HG03159 (cell line): ENCODE measurements around the gene ZNF3.
A peak's percentile ranks its signal among the peaks of the same experiment; 100 is the strongest.

Experiments used
- ATAC-seq: cut with Tn5 transposase; IDR thresholded peaks from one replicate; pipeline ENCODE4 v1.9.1; 2021; ENCODE audit warnings: mild to moderate bottlenecking, moderate library complexity; ENCODE audit not compliant: unreplicated experiment

The ZNF3 gene

DNA sequence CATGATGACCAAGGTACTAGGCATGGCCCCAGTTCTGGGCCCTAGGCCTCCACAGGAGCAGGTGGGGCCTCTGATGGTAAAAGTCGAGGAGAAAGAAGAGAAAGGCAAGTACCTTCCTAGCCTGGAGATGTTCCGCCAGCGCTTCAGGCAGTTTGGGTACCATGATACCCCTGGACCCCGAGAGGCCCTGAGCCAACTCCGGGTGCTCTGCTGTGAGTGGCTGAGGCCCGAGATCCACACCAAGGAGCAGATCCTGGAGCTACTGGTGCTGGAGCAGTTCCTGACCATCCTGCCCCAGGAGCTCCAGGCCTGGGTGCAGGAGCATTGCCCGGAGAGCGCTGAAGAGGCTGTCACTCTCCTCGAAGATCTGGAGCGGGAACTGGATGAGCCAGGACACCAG lies 24.5 kb downstream of the ZNF3 start:
- ATAC-seq, result no peak

DNA sequence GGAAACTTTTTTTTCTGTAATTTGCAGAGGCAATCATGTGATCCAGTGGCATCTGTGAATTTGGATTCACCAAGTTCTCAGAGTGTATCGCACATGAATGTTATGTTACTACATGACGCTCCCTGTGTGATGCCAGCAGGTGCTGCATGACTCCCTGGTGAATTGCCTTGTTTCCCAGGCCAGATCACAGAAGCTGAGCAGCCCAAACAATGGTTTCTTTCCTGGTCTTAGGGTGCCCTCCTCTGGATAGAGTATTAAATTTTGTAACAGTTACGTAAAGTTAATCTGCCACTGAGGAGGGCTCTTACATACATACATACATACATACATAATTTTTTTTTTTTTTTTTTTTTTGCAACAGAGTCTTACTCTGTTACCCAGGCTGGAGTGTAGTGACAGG lies 28.3 kb downstream of the ZNF3 start:
- no peak for ATAC-seq

DNA sequence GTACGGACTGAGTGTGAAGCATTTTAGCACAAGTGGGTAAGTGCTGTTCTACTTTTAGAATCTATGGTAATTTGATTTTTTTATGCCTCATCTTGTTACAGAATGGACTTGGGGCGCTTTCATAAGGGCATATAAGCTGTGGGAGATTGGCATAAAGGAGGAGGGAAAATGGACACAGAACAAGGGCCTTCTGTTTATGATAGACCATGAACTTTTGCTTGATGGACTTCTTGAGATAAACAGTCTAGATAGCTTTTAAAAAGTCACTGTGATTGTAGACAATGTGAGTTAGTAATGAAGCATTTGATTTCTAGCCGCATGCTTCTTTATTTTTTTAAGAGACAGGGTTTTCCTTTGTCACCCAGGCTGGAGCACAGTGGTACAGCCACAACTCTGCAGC lies 29.9 kb downstream of the ZNF3 start:
- no peak for ATAC-seq

DNA sequence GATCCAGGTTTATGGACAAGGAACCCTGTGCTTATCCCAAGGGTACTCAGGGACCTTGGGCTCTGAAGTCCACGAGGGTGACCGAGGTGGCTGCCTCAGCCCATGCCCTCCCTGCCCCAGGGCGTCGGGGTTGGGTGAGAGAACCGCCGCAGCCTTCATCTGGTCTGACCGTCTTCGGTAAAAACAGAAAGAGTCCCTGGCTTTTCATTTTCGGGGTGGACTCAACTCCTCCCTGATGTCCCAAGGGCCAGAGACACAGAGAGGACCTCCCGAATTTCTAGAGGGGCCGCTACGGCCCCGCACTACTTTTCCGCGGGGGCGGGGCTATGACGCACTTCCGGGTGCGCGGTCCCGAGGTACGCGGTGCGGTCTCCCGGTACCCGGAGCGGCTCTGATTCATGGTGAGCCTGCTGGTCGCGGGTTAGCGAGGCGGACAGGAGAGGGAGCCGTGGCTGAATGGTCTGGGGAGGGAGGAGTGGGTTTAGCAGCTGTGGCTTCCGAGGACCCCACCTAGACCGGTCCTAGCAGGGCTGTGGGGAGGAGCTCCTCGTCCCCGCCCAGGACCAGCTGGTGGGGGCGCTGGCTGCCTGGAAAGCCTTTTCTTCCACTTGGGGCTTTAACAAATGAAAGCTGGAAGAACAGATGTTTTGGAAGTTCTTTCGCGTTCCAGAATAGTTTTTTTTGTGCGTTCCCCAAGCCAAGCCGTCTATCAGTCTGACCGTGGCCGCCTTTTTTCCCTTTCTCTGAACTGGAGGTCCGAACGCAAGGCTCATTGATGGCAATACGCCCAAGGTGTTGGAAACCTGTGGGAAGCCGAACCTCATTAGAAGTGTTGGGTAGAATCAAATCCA lies 31.9 kb downstream of the ZNF3 start, which contains the start of gene ZSCAN21:
Gene ZSCAN21, plus strand, starts transcription at position 334 of the 851 bp plus-strand sequence. CDS start 7,233 bp downstream, outside the sequence.
- ATAC-seq, result peak; percentile 88

DNA sequence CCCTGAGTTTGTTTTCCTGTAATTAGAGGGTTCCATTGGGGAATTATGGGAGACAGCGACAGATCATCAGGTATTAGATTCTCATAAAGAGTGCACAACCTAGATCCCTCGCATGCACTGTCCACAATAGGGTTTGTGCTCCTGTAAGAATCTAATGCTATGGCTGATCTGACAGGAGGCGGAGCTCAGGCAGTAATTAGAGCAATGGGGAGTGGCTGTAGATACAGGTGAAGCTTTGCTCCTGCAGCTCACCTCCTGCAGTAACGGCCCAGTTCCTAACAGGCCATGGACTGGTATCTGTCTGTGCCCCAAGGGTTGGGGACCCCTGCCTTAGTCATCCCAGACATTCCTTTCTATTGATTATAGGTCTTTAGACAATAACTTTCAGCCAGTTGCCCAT lies 32.8 kb downstream of the ZNF3 start:
- no peak for ATAC-seq

DNA sequence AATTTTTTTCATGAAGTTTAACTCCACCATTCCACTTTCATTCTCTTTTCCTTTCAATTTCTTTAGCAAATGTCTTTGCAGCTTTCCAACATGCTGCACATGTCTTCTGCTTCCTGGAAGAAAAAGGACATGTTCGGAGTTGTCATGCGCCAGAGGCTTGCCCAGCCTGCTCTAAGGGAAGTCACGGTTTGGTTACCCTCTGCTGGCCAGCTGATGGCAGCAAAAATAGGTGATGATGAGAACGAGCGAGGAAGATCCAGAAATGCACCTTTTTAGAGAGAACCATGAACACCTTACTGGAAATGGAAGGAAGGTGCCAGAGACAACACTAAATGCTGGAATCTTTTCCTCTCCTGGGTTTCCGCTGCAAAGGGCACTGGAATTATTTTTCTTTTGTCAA lies 36.8 kb downstream of the ZNF3 start:
- ATAC-seq, result no peak

DNA sequence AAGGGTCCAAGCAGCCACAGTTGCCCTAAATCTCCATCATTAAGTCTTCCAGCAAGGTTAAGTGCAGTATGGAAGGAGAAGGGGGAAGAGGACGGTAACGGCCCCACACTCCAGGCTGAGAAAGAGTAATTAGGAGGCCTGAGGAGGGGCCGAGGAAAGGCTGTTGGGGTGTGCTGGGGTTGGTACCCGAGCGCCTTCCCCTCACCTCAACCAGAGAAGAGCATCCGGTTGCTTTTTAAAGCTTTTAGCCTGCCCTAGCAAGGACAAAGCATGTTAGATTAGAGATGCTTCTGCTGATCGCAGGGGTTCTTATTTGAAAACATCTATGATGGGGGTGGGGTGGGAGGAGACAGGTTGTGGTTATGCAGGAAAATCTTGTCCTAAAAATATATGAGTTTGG lies 40.9 kb downstream of the ZNF3 start:
- ATAC-seq, result no peak

DNA sequence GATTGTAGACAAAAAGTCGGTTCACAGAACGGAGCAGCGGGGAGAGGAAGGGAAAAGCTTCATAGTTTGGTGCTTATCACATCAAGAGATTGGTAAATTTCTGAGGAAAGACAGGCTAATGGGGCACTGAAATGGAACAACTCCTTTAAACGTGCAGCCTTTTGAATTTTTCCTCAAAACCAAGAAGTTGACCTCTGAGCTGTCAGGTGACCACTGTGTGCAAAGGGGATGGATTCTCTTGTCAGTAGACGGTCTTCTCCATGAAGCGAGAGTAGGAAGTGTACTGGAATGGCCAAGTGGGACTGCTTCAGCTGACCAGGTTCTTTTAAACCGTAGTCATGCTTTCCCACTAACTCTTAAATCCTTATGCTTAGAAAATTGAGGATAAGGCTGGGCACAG lies 43.2 kb downstream of the ZNF3 start:
- no peak for ATAC-seq

DNA sequence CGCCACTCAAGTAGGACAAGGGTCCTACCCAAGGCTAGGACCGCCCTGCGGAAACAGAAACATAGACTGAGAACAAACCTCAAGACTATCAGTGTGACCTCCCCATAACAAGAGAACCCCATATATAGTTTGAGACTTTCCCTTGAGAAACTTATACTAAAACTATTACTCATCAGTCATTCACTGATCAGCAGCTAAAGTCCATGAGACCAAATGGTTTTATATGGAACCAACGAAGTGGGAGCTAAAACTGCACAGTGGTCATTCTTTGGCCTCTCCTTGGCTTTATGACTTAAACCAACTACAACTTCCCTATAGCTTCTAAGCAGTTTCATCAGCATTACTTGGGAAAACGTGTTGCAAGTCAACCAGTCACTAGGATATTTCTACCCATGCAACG lies 45.6 kb downstream of the ZNF3 start:
- ATAC-seq, result no peak

DNA sequence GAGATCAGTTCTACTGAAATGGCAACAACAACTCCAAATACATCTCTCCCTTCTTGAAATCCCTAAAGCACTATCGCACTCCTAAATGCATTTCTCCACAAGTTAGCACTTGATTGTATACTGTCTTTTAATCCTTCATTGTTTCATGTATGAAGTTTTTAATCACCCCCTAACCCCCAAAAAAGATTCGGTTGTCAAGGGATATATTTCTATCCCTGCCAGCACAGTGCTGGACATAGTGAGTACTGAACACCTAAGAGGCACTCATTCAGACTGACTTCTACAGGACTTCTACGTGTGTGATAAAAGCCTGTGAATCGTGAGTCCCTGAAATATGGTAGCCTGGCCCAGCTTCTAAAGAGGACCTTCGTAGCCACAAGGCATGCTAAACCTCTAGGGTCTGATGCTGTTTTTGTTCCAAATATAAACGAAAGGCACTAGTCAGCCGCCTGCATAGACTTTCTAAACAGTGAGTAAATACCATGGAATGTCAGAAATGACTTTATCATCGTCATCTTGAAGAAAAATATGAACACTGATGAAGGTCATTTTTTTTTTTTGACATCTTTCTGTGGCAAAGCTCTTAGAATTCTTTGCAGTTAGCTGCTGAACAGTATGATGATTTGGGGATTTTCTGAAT lies 46.5 kb downstream of the ZNF3 start:
- no peak for ATAC-seq

DNA sequence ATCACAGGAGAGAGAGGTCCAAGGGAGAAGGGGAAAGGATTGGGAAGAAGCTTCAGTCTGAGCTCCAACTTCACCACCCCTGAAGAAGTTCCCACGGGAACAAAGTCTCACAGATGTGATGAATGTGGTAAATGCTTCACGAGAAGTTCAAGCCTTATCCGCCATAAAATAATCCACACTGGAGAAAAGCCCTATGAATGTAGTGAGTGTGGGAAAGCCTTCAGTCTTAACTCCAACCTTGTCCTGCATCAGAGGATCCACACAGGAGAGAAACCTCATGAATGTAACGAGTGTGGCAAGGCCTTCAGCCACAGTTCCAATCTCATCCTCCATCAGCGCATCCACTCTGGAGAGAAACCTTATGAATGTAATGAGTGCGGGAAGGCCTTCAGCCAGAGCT lies 48.0 kb downstream of the ZNF3 start:
- ATAC-seq, result no peak

DNA sequence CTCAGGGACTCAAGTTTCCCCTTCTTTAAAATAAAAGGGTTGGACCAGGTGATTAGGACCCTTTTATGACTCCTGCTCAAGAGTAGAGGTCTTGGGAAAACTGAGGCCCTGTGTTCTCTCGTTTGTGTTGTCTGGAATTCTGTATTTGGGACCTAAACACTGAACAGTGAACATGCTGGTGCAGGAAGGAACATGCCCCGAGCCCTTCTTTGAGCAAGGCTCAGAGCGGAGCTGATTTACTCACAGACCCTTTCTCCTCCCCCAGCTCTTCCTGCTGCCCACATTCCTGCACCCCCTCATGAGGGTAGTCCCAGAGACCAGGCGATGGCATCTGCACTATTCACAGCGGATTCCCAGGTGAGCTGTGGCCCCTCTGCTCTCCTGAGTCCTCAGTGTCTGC lies 51.9 kb downstream of the ZNF3 start:
- ATAC-seq, result no peak

DNA sequence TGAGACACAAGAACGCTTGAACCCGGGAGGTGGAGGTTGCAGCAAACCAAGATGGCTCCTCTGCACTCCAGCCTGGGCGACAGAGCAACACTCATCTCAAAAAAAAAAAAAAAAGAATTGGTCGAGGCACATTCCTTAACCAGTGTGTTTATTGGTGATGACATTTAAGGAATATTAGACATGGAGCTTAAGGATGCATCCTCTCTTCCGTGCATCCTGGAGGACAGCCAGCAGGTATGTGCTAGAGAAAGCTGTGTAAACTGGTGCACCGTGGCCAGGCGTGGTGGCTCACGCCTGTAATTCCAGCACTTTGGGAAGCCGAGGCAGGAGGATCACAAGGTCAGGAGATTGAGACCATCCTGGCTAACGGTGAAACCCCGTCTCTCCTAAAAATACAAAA lies 54.3 kb downstream of the ZNF3 start:
- no peak for ATAC-seq

DNA sequence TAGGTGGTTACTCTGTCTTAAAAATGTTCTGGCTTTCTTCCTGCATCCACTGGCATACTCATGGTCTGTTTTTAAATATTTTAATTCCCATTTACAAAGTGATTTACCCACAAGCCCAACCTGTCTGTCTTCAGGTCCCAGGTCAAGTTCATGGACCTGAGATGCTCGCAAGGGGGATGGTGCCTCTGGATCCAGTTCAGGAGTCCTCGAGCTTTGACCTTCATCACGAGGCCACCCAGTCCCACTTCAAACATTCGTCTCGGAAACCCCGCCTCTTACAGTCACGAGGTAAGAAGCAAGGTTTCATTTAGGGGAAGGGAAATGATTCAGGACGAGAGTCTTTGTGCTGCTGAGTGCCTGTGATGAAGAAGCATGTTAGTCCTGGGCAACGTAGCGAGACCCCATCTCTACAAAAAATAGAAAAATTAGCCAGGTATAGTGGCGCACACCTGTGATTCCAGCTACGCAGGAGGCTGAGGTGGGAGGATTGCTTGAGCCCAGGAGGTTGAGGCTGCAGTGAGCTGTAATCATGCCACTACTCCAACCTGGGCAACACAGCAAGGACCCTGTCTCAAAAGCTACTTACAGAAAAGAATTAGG lies 57.4 kb downstream of the ZNF3 start:
- ATAC-seq, result no peak

DNA sequence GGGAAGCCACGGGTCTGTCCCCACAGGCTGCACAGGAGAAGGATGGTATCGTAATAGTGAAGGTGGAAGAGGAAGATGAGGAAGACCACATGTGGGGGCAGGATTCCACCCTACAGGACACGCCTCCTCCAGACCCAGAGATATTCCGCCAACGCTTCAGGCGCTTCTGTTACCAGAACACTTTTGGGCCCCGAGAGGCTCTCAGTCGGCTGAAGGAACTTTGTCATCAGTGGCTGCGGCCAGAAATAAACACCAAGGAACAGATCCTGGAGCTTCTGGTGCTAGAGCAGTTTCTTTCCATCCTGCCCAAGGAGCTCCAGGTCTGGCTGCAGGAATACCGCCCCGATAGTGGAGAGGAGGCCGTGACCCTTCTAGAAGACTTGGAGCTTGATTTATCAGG lies 58.0 kb downstream of the ZNF3 start:
- no peak for ATAC-seq

DNA sequence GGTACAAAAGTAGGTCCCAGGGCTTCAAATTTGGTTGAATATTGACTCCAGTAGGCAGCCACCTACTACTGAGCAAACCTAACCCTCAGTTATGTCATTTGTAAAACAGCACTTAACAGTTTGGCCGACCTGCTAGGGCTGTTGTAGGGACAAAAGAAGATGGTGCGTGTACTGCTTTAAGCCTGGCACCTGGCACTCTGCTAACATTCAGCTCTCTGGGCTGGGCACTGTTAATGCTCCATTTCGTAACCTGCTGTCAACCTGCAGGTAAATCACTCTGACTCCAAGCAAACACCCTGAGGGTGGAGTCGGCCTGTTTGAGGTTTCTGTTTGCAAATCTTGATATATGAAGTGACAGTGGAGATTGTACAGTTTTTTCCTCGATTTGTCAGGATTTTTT lies 58.9 kb downstream of the ZNF3 start:
- ATAC-seq, result no peak

DNA sequence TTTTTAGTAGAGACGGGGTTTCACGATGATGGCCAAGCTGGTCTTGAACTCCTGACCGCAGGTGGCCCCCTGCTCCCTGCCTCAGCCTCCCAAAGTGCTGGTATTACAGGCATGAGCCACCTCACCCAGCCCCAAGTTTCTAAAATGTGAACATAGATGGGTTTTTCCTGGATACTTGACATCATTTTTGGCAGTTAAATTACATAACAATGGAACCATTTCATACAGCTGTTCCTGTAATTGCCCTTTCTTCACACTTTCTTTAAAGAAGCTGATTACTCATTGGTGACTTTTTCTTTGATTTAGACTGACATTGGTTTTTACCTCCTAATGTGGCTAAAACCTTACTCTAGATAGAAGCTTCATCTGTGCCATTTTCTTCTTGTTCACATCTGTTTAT lies 60.2 kb downstream of the ZNF3 start:
- no peak for ATAC-seq
